AG04449 (cell line): Measurements from ENCODE around the gene ELFN2.

Experiments used
- CTCF ChIA-PET: fragments of 350-600 bp; formaldehyde crosslinking; extraction: SDS; loops from one replicate; lab custom pipeline; 2021; ENCODE audit warnings: antibody characterized with exemption; lab: Yijun Ruan, JAX
- POLR2A ChIA-PET: fragments of 400-600, 350-600 bp; formaldehyde crosslinking; extraction: SDS; loops from one replicate; lab custom pipeline; 2020; ENCODE audit warnings: antibody characterized with exemption, inconsistent platforms; lab: Yijun Ruan, JAX
- DNase-seq: peaks from one replicate; pipeline ENCODE4 v3.0.0-alpha.2; 2010; ENCODE audit warnings: low read depth, low spot score
- H3K4me3 ChIP-seq: 2 replicates; pipeline ENCODE4 v1.5.1; 2011; ENCODE audit warnings: low read depth, mild to moderate bottlenecking, control low read depth, low read length
- TF ChIP-seq, protein P1 (sequence below): IDR thresholded peaks from one replicate; pipeline ENCODE4 v1.5.1; 2011; ENCODE audit warnings: mild to moderate bottlenecking, moderate library complexity, low read length, control low read depth, inconsistent platforms; ENCODE audit not compliant: insufficient read depth; ENCODE audit errors: missing control alignments

Gene ELFN2

DNA sequence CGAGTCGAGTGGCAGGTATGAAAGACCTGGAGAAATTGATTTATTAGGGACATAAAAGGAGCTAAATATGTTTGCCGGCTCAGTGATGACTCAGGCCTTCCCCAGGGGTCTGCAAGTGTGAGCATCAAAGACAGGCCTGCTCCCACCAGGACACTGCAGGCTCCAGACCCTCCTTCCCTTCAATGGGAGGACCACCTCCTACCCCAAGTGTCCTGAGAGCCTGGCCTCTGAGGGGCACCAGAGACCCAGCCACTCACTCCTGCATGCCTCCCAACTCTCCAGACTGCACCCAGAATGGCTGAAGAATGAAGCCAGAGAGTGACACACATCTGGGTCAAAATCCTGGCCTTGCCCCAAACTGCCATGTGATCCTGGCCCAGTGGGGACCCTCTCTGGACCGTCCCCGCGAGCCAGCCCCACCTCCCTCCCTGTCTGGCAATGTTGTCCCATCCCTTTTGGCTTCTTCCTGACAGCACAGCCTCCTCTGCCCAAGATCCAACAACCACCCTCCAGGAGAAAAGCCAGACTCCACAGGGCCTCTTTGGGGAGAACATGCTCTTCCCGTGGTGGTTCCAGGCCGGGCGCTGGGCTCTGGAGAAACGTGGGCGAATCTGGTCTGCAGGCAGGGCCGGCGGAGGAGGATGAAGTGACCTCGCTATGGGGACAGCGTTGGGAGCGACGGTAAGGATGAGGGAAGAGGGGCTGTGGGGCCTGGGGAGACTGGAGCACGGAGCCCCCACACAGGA lies 108.7 kb downstream of the ELFN2 start:
- ChIA-PET POLR2A (no interaction called here), CTCF (interaction anchor here (0.7 to 17.7 kb wide), 13 partner anchors 9 to 273 kb away, joined by 3 to 559 read pairs (median 8); partner anchors contain the start of gene ELFN2)
- DNase-seq = no peak
- H3K4me3 ChIP-seq = no peak overlapping the region
- TF ChIP-seq, protein P1, sequence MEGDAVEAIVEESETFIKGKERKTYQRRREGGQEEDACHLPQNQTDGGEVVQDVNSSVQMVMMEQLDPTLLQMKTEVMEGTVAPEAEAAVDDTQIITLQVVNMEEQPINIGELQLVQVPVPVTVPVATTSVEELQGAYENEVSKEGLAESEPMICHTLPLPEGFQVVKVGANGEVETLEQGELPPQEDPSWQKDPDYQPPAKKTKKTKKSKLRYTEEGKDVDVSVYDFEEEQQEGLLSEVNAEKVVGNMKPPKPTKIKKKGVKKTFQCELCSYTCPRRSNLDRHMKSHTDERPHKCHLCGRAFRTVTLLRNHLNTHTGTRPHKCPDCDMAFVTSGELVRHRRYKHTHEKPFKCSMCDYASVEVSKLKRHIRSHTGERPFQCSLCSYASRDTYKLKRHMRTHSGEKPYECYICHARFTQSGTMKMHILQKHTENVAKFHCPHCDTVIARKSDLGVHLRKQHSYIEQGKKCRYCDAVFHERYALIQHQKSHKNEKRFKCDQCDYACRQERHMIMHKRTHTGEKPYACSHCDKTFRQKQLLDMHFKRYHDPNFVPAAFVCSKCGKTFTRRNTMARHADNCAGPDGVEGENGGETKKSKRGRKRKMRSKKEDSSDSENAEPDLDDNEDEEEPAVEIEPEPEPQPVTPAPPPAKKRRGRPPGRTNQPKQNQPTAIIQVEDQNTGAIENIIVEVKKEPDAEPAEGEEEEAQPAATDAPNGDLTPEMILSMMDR = no peak
